ENCODE data around the gene CCDC9B. TPM values are rescaled to one million over a fixed set of nuclear protein-coding genes. Genes with fewer than 3 reads are reported as not detected.

Gene CCDC9B
- total RNA-seq, 3 donors from 2014 or later = 0.13 to 0.30 (median 0.25) TPM

- Mint-ChIP-seq H3K27me3 (ENCODE audit: low read depth) (peaks cover 10% of the 10 kb centered on the region), H3K36me3 (ENCODE audit: insufficient read depth) (no peaks in the 10 kb centered on the region), H3K4me3 (peak overlapping the region; percentile 76), H3K4me1 (ENCODE audit: low read depth) (peaks cover 7% of the 10 kb centered on the region), H3K9me3 (no peaks in the 10 kb centered on the region)
- no peak for ATAC-seq
- no peak for DNase-seq
Observed at GRCh38 chr15:40357246-40357645, 16.5 kb upstream of the CCDC9B start.

DNA sequence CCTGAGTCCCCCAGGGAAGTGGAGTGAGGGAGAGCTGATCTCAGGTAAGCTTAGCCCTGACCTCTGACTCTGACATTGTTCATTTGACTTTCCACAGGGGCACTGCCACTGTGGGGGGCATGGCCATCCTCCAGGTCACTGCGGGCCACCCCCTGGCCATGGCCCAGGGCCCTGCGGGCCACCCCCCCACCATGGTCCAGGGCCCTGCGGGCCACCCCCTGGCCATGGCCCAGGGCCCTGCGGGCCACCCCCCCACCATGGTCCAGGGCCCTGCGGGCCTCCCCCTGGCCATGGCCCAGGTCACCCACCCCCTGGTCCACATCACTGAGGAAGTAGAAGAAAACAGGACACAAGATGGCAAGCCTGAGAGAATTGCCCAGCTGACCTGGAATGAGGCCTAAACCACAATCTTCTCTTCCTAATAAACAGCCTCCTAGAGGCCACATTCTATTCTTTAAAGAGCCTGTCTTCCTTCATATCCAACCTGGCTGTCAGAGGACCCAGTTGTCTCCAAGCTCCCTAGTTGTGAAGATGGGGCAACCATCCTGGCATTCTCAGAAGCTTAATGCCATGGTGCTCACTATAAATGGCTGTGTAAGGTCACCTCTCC, 15.3 kb upstream of the CCDC9B start:
- H3K36me3 Mint-ChIP-seq (ENCODE audit: insufficient read depth) = no peaks in the 10 kb centered on the region
- no peak overlapping the region for H3K4me3 Mint-ChIP-seq

GRCh38 chr15:40354408-40355171, 13.9 kb upstream of the CCDC9B start:
- H3K9me3 Mint-ChIP-seq = no peaks in the 10 kb centered on the region
- H3K27me3 Mint-ChIP-seq (ENCODE audit: low read depth) = peaks cover 10% of the 10 kb centered on the region
- ATAC-seq (no peak), DNase-seq (no peak)
- H3K4me3 Mint-ChIP-seq = no peak overlapping the region
- H3K4me1 Mint-ChIP-seq (ENCODE audit: low read depth) = peaks cover 7% of the 10 kb centered on the region
- H3K36me3 Mint-ChIP-seq (ENCODE audit: insufficient read depth) = no peaks in the 10 kb centered on the region

More for the DNA sequence above, 15.3 kb upstream of the CCDC9B start:
- no peaks in the 10 kb centered on the region for H3K9me3 Mint-ChIP-seq
- H3K27me3 Mint-ChIP-seq (ENCODE audit: low read depth) = peaks cover 10% of the 10 kb centered on the region
- no peak for ATAC-seq
- H3K4me1 Mint-ChIP-seq (ENCODE audit: low read depth) = peaks cover 7% of the 10 kb centered on the region
- no peak for DNase-seq

DNA sequence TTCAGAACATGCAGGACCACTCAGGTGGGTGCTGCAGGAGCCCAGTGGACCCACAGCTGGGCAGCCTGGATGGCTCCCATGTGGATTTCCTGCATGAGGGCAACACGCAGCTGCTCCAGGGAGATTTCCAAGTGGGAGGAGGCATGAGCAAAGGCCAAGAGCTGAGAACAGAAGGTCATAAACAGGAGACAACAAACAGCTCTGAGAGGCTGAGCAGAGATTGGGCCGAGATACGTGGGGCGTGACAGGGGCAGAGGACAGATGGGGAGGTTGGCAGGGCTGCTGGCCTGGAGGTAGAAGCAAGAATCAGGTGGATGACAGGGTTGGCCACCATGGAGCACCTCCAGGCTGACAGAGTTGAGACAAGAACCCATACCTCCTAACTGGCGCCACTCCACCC, 13.0 kb upstream of the CCDC9B start:
- DNase-seq = no peak
- peaks cover 10% of the 10 kb centered on the region for H3K27me3 Mint-ChIP-seq (ENCODE audit: low read depth)
- no peak for ATAC-seq
- no peaks in the 10 kb centered on the region for H3K9me3 Mint-ChIP-seq
- no peaks in the 10 kb centered on the region for H3K36me3 Mint-ChIP-seq (ENCODE audit: insufficient read depth)
- H3K4me1 Mint-ChIP-seq (ENCODE audit: low read depth) = peaks cover 5% of the 10 kb centered on the region
- no peak overlapping the region for H3K4me3 Mint-ChIP-seq

- Mint-ChIP-seq H3K4me1 (ENCODE audit: low read depth) (peaks cover 3% of the 10 kb centered on the region), H3K27me3 (ENCODE audit: low read depth) (peaks cover 10% of the 10 kb centered on the region), H3K36me3 (ENCODE audit: insufficient read depth) (no peaks in the 10 kb centered on the region), H3K9me3 (no peaks in the 10 kb centered on the region), H3K4me3 (no peak overlapping the region)
- DNase-seq = no peak
- ATAC-seq = no peak
Observed at GRCh38 chr15:40352281-40352901, 11.7 kb upstream of the CCDC9B start.

DNA sequence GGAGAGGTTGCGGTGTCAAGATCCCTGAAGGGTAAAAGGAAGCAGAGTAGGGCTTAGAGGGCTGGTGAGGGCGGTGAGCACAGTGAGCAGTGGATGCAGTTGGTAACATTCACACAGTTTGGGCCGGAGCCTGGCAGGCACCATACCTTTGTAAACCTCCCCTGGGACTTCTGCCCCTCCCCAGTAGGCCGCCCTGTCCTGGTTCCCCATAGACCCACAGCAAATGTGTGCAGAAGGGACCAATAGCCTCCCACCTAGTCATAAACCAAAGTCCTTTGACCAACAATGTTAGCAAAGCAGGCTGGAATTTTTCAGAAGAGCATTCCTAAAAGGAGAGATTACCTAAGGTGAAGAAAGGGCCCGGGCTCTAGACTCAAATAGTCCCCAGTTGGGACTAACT, 8.4 kb upstream of the CCDC9B start:
- peaks cover 2% of the 10 kb centered on the region for H3K27me3 Mint-ChIP-seq (ENCODE audit: low read depth)
- ATAC-seq (no peak), DNase-seq (no peak)
- H3K4me3 Mint-ChIP-seq = no peak overlapping the region
- no peaks in the 10 kb centered on the region for H3K4me1 Mint-ChIP-seq (ENCODE audit: low read depth)
- H3K36me3 Mint-ChIP-seq (ENCODE audit: insufficient read depth) = no peaks in the 10 kb centered on the region
- no peaks in the 10 kb centered on the region for H3K9me3 Mint-ChIP-seq

- Mint-ChIP-seq H3K36me3 (ENCODE audit: insufficient read depth) (no peaks in the 10 kb centered on the region), H3K27me3 (ENCODE audit: low read depth) (peaks cover under 1% of the 10 kb centered on the region)
Observed at GRCh38 chr15:40348474-40348870, 7.7 kb upstream of the CCDC9B start.

GRCh38 chr15:40347559-40348473, 7.1 kb upstream of the CCDC9B start:
- ATAC-seq (no peak), DNase-seq (no peak)
- no peak overlapping the region for H3K4me3 Mint-ChIP-seq
- H3K9me3 Mint-ChIP-seq = no peaks in the 10 kb centered on the region
- H3K27me3 Mint-ChIP-seq (ENCODE audit: low read depth) = no peaks in the 10 kb centered on the region
- no peaks in the 10 kb centered on the region for H3K4me1 Mint-ChIP-seq (ENCODE audit: low read depth)
- H3K36me3 Mint-ChIP-seq (ENCODE audit: insufficient read depth) = no peaks in the 10 kb centered on the region

More at GRCh38 chr15:40348474-40348870, 7.7 kb upstream of the CCDC9B start:
- DNase-seq (no peak), ATAC-seq (no peak)
- Mint-ChIP-seq H3K9me3 (no peaks in the 10 kb centered on the region), H3K4me3 (no peak overlapping the region), H3K4me1 (ENCODE audit: low read depth) (no peaks in the 10 kb centered on the region)

- Mint-ChIP-seq H3K4me3 (no peak overlapping the region), H3K9me3 (no peaks in the 10 kb centered on the region), H3K27me3 (ENCODE audit: low read depth) (no peaks in the 10 kb centered on the region), H3K4me1 (ENCODE audit: low read depth) (no peaks in the 10 kb centered on the region), H3K36me3 (ENCODE audit: insufficient read depth) (no peaks in the 10 kb centered on the region)
- no peak for ATAC-seq
- no peak for DNase-seq
Observed at GRCh38 chr15:40346579-40347558, 6.1 kb upstream of the CCDC9B start.

DNA sequence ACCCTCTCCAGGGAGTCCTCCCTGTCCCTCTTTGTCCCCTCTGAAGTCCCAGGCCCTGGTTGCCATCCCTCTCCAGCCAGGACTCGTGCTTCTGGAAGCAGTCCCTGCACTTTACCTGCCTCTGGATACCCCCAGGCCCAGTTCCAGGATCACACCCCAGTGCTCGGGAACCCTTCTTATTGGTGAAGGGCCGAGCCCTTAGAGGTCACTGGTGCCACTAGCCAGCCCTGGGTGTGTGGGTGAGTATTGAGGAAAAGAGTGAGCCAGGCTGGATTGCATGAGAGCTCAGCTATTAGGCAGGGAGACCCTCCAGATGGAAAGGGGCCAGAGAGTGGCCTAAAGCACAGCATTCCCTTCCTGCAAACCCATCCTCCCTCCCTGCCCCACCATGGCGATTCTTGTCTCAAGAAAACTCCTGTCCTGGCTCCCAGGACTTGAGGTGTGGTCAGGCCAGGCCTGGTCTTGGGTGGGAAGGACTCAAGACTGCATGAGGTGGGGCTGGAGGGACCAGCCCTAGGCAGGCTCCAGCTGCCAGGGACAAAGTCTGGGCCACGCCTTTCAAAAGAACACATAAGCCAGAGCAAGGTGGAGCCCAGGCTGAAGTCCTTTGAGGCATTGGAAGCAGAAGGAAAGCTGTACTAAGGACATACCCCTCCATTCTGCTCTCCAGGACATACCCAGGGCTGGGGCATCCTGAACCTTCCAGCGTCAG, 5.3 kb upstream of the CCDC9B start:
- no peaks in the 10 kb centered on the region for H3K9me3 Mint-ChIP-seq
- H3K27me3 Mint-ChIP-seq (ENCODE audit: low read depth) = no peaks in the 10 kb centered on the region
- no peaks in the 10 kb centered on the region for H3K4me1 Mint-ChIP-seq (ENCODE audit: low read depth)
- no peak for ATAC-seq
- no peak overlapping the region for H3K4me3 Mint-ChIP-seq
- no peak for DNase-seq
- H3K36me3 Mint-ChIP-seq (ENCODE audit: insufficient read depth) = no peaks in the 10 kb centered on the region

- ATAC-seq = no peak
- H3K4me1 Mint-ChIP-seq (ENCODE audit: low read depth) = no peaks in the 10 kb centered on the region
Observed at GRCh38 chr15:40345225-40345866, 4.6 kb upstream of the CCDC9B start.

DNA sequence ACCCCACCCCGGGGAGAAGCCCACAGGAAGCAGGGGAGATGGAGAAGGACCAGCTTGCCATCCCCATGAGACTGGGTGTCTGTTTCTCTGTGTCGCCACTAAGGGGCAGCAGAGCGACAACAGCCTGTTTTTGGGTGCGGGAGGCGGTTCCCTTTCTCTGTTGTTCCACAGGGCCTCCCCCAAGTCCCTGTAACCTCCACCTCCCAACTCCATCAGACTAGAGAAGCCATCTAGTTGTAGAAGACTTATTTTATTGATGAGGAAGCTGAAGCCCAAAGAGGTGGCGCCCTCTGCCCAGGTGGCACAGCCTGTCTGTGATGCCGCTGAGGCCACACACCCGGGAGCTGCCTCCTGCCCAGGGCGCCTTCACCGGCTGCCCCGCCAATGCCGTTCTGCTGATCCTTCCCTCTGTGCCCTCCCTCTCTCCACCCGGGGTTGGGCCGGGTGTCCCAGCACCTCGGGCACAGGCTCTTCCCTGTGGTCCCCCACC, 3.9 kb upstream of the CCDC9B start:
- H3K4me3 Mint-ChIP-seq = no peak overlapping the region
- DNase-seq (peak; percentile 63), ATAC-seq (peak; percentile 84 to 86)
- H3K4me1 Mint-ChIP-seq (ENCODE audit: low read depth) = no peaks in the 10 kb centered on the region
- no peaks in the 10 kb centered on the region for H3K36me3 Mint-ChIP-seq (ENCODE audit: insufficient read depth)
- H3K9me3 Mint-ChIP-seq = no peaks in the 10 kb centered on the region
- no peaks in the 10 kb centered on the region for H3K27me3 Mint-ChIP-seq (ENCODE audit: low read depth)

More at GRCh38 chr15:40345225-40345866, 4.6 kb upstream of the CCDC9B start:
- Mint-ChIP-seq H3K27me3 (ENCODE audit: low read depth) (no peaks in the 10 kb centered on the region), H3K4me3 (no peak overlapping the region), H3K9me3 (no peaks in the 10 kb centered on the region), H3K36me3 (ENCODE audit: insufficient read depth) (no peaks in the 10 kb centered on the region)
- no peak for DNase-seq

Data from activated T-cell treated with anti-CD3 and anti-CD28 coated beads, Interleukin-2, amount 50 U/mL, for 4 hours (primary cell).